Stimulated activated CD8-positive, alpha-beta memory T cell treated with anti-CD3 and anti-CD28 coated beads, Interleukin-15, amount 100 ng/mL, for 24 hours (primary cell): ENCODE results near the gene BUB1B.

ENCODE experiments used
- DNase-seq: peaks from one replicate; pipeline ENCODE4 v3.0.0-alpha.2; 2020; ENCODE audit warnings: low read depth

BUB1B gene

DNA sequence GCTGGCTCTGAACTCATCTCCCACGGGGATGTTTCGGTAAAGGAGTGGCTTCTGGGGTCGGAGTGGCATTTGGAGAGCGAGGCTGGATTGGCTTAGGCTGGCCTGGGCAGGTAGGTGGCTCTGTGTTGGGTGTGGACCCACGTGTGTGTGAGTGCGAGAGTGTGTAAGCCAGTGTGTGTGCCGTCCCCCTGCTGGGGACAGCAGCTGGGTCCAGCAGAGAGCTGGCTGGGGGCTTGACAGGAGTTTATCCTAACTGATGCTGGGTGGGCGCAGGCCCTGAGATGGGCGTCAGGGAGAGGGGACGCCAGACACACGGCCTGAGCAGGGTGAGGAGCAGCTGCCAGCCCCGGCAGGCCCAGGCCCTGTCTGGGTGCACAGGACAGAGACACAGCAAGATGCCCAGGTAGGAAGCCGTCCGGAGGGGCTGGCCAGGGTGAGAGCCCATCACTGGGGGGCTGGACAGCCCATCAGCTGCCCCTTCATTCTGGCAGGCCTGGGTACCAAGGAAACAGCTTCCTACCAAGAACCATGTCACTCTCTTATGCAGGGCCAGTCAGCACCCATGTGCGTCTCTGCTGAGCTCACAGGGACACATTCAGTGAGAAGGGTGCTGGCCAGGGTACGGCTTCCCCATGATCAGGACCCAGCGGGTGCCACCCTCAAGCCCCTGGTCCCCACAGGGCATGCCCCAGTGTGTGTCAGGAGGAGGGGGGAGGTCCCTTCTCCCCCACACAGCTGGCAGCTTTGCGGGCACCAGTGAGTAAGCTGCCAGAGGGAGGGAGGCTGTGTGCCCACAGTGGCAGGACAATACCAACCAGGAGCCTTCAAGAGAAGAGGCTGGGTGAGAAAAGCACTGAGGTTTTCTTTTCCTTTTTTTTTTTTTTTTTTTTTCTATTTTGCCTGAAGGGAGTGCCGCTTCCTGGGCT is 79.1 kb downstream of the BUB1B start:
- DNase-seq, result no peak

GRCh38 chr15:40240619-40241221 is 79.9 kb downstream of the BUB1B start:
- DNase-seq, result no peak

- DNase-seq, result no peak
These were observed 80.7 kb downstream of the BUB1B start for GRCh38 chr15:40241269-40242212.

GRCh38 chr15:40242213-40242599 is 81.3 kb downstream of the BUB1B start:
- no peak for DNase-seq

GRCh38 chr15:40242601-40243000 is 81.7 kb downstream of the BUB1B start:
- DNase-seq, result no peak

- DNase-seq, result no peak
These were observed 82.4 kb downstream of the BUB1B start for GRCh38 chr15:40243126-40243810.

- DNase-seq, result no peak
These were observed 84.2 kb downstream of the BUB1B start for GRCh38 chr15:40244961-40245523.

DNA sequence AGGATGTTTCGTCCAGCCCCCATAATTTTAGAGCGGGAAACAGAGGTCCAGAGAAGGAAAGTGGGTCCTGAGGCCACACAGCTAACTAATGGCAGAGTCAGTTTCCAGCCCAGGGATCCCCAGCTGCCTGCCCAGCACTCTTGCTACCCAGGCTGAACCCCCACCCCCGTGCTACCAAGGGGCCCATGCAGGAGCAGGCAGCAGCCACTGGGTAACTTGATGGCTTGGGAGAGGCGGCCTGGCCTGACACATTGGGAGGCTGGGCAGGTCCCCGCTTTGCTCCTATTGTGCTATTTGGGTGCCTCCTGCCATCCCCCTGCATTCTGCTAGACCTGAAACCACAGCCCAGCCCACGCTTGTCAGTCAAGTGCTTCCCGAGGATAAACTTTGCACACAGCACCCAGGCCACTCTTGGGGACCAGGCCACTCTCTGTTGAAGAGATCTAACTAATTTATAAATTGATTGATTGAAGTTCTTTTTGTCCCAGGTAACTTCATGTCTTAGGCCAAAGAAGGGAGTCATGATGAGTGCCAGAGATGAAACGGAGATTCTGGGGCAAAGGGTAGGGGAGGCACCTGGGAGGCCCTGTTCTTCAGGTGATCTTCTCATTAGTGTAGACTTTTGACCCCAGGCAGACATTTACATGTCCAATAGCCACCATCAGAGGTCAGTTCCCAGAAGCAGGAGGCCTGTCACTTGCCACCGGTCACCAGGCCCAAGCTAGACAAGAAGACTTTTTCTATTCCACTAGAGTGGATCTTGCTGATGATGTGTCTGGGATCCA is 85.0 kb downstream of the BUB1B start:
- no peak for DNase-seq

DNA sequence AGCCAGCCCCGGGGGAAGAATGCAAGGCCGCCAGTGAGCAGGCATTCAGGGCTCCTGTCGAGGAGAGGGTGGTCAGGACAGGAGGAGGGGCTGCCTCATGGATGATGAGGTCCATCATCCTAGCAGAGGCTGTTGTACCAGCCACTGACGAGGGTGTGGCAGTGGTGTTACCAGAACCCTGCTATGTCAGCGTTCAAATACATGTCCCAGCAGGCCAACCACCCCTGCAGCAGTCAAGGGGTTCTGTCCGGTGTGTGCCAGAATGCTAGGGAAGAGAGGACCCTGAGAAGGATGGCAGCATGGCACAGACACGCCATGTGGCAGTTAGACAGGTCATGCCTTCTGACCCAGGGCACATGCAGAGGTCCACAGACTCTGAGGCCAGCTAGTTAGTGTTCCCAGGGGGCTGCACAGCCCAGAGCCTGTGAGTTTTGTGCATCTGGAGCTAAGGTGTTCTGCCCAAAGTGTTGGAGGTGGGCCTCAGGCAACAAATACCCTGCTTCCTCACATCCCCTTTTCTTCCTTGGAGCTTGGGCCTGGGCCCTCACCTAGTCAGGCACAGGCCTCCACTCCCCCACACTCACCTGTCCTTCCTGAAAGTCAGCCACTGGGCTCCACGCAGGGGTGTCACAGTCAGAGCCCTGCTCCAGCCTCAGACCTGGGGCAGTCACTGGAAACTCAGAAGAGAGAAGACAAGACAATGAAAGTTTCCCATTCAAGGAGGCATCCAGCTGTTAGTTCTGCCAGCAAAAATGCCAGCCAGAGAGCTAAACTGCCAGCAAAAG is 85.8 kb downstream of the BUB1B start:
- DNase-seq, result no peak

DNA sequence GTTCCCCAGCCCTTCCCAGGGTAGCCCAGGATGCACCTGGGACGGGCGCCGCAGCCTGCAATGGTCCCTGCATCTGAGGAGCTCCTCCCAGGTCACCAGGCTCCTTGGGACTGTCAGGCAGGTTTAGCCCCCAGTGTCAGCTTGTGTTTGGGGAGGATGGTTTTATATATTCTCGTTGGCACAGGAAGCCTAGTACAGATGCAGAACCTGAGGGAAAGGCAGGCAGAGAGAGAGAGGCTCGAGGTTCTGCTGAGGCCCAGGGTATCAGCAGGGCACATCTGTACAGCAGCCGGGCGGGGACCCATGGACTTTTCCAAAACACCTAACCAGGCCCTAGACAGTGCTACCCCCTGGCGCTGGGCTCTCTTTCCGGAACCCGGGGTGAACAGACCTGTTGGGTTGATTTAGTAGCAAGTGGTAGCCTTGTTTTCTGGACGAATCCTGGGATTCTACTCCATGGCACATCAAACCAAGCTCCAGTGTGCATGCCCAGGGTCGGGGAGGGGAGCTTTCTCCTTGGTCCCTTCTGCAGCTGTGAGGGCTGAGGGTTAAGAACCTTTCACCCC is 86.6 kb downstream of the BUB1B start:
- DNase-seq, result no peak

DNA sequence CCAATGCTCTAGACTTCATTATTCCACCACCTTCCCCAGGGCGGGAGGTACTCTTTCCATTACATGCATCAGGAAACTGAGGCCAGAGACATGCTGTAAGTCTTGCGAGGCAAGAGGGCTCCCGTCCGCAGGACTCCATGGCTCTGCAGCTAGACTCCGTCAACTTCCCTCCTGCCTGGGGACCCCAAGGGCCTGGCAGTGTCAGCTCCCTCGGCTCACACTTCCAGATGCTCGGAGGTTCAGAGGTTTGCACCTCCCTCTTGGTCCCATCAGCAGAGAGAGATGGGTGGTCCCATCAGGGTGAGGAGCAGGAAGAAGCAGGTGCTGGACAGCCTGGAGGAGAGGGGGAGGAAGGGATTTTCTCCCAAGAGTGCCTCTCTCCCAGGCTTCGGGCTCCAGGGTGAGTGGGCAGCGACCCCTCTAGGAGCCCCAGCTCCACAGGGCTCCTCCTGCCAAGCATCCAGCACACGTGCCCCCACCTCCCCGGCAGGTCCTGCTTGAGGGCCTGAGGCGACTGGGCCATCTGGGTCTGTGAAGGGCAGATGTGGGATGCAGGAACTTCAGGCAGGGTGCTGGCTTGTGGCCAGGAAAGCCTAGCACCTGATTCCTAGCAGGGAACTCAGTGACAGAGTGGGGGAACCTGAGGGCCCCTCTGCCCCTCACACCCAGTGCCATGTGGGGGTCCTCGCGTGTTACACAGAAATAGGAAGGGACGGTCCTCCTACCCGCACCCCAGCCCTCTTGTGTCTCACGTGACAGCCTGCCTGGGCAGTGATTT is 87.3 kb downstream of the BUB1B start:
- no peak for DNase-seq

GRCh38 chr15:40249477-40250303 is 88.8 kb downstream of the BUB1B start:
- no peak for DNase-seq

DNA sequence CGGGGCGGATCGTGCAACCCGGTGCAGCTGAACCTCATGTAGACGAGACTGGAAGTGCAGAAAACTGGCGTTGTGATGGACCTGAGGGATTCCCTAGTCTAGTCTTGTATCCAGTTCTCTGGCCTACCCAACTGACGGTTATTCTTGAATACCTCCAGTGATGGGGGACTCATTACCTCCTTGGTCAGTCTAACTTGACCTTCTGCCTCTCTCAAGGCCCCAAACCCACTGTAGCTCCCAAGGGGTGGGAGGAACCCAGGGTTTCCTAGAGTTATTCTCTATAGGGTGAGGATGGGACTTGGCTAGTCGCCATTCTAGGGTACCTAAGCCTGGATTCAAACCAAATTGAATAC is 89.4 kb downstream of the BUB1B start:
- DNase-seq, result no peak

DNA sequence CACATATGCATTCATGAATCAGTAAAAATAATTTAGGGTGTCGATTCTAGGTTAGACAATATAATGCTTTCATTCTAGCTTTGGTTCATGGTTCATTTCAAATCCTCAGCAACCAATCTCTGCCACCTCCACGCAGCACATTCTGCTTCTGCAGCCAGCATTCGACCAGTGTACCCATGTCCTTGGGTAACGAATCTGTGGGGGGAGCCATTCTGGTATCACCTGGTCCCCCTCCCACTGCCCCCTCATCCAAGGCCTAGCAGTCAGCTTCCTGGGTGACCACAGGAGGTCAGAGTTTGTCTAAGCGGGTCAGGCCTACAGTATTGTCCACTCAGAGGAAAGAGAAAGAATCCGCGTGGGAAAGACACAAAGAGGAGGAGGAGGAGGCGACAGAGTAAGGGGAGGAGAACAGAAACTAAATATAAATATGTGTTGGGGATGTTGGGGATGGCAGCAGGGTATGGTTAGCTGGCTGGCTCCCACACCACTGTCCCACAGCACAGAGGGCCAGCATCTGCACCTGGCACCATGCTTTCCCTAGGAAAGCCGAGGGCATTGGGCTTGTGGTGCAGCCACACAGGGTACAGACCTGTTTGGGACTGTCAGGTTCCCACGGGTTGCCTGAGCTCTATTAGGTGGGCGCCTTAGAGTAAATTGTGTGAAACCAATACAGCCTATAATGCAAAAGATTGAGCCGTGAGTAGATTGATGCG is 90.1 kb downstream of the BUB1B start:
- DNase-seq, result no peak

GRCh38 chr15:40251486-40252140 is 90.7 kb downstream of the BUB1B start:
- DNase-seq, result no peak

DNA sequence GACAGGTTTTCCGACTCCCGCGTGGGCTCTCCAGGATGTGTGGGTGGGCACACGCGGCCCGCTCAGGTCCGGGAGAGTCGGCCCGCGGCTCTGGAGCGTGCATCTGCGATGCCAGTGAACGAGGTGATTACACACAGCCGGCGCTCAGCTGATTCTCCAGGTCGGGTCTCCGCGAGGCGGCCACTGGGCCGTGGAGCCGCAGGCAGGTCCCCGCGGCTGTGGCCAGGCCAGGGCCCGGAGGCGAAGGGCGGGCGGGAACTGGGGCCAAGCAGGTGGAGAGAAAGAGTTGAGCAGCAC is 91.2 kb downstream of the BUB1B start:
- no peak for DNase-seq
